DND-41 (cell line): ENCODE results near the gene BNIP2.

Experiments used
- ATAC-seq: fragments of 200-7000 bp; cut with Tn5 transposase; 3 replicates; pipeline ENCODE4 v1.9.1; 2021; ENCODE audit warnings: low read depth; ENCODE audit not compliant: insufficient read depth
- DNase-seq: peaks from one replicate; pipeline ENCODE4 v3.0.0-alpha.2; 2020
- H2AFZ ChIP-seq: 2 replicates; pipeline ENCODE4 v1.6.0; 2012; ENCODE audit warnings: low read depth, low read length
- H3K27ac ChIP-seq: 2 replicates; pipeline ENCODE4 v1.5.1; 2012; ENCODE audit warnings: low read length, inconsistent platforms
- H3K27me3 ChIP-seq: fragments of 200-600 bp; sonication (generic); 2 replicates; pipeline ENCODE4 v1.6.0; 2012; ENCODE audit warnings: low read length, mild to moderate bottlenecking, inconsistent platforms; ENCODE audit not compliant: insufficient read depth, poor library complexity
- H3K36me3 ChIP-seq: 2 replicates; pipeline ENCODE4 v1.5.1; 2012; ENCODE audit warnings: low read length, inconsistent platforms; ENCODE audit not compliant: insufficient read depth
- H3K4me1 ChIP-seq: 2 replicates; pipeline ENCODE4 v1.5.1; 2012; ENCODE audit warnings: mild to moderate bottlenecking, low read length; ENCODE audit not compliant: insufficient read depth
- H3K4me2 ChIP-seq: 2 replicates; pipeline ENCODE4 v1.6.0; 2012; ENCODE audit warnings: mild to moderate bottlenecking, moderate library complexity, low read length, inconsistent platforms; ENCODE audit not compliant: insufficient read depth
- H3K4me3 ChIP-seq, 2 experiments: fragments of 200-600 bp in 1 of 2; shearing (Covaris generic) in 1 of 2; 2 replicates each; pipeline ENCODE4 v1.5.1; 2012 to 2016; ENCODE audit warnings: inconsistent platforms in 2 of 2, low read length in 2 of 2, mild to moderate bottlenecking in 2 of 2, low read depth in 1 of 2, moderate library complexity in 1 of 2
- H3K79me2 ChIP-seq: 2 replicates; pipeline ENCODE4 v1.6.0; 2012; ENCODE audit warnings: low read length, inconsistent platforms; ENCODE audit not compliant: insufficient read depth
- H3K9ac ChIP-seq: 2 replicates; pipeline ENCODE4 v1.6.0; 2012; ENCODE audit warnings: low read depth, mild to moderate bottlenecking, inconsistent platforms, low read length, moderate library complexity
- H3K9me3 ChIP-seq: 2 replicates; pipeline ENCODE4 v1.5.1; 2012; ENCODE audit warnings: low read length, moderate library complexity, mild to moderate bottlenecking, inconsistent platforms; ENCODE audit not compliant: insufficient read depth, severe bottlenecking
- H4K20me1 ChIP-seq: 2 replicates; pipeline ENCODE4 v1.6.0; 2012; ENCODE audit warnings: low read length; ENCODE audit not compliant: insufficient read depth
- CTCF ChIP-seq: IDR thresholded peaks from 2 replicates; pipeline ENCODE4 v1.5.1; 2012; ENCODE audit warnings: borderline replicate concordance, low read length, moderate library complexity, mild to moderate bottlenecking; ENCODE audit not compliant: poor library complexity, severe bottlenecking; ENCODE audit errors: extremely low read depth
- EZH2 ChIP-seq: IDR thresholded peaks from 3 replicates; pipeline ENCODE4 v1.6.1; 2012; ENCODE audit warnings: borderline replicate concordance, low read depth, mild to moderate bottlenecking, moderate library complexity, low read length, inconsistent platforms; ENCODE audit not compliant: severe bottlenecking

BNIP2 gene

GRCh38 chr15:59688782-59689625, at the start of gene BNIP2:
TSS of gene BNIP2 (minus strand) at chr15:59689320. CDS start at chr15:59682457, 6,863 bp downstream.
- H3K4me1 ChIP-seq = peaks cover 45% of the 10 kb centered on the region
- DNase-seq (peak; percentile 98), ATAC-seq (peak; percentile 89)
- H3K79me2 ChIP-seq = peaks cover 51% of the 10 kb centered on the region
- H3K36me3 ChIP-seq = peaks cover 19% of the 10 kb centered on the region
- peak within 1 kb of the TSS; percentile 96 for H3K27ac ChIP-seq
- H3K9ac ChIP-seq = peak within 1 kb of the TSS; percentile 97
- peak within 1 kb of the TSS; percentile 98 to 99 for H3K4me3 ChIP-seq
- TF ChIP-seq EZH2 (no peak), CTCF (no peak)
- no peaks in the 10 kb centered on the region for H3K27me3 ChIP-seq
- H3K4me2 ChIP-seq = peak within 1 kb of the TSS; percentile 75
- no peaks in the 10 kb centered on the region for H3K9me3 ChIP-seq
- peak within 1 kb of the TSS; percentile 89 for H2AFZ ChIP-seq
- peaks cover 44% of the 10 kb centered on the region for H4K20me1 ChIP-seq

- no peak overlapping the region for H3K27ac ChIP-seq
- ATAC-seq = no peak
- DNase-seq = no peak
- H3K4me2 ChIP-seq = no peak overlapping the region
- no peaks in the 10 kb centered on the region for H3K4me1 ChIP-seq
- no peak overlapping the region for H2AFZ ChIP-seq
- no peaks in the 10 kb centered on the region for H3K36me3 ChIP-seq
- no peaks in the 10 kb centered on the region for H3K9me3 ChIP-seq
- H3K9ac ChIP-seq = no peak overlapping the region
- H4K20me1 ChIP-seq = no peaks in the 10 kb centered on the region
- no peak overlapping the region for H3K4me3 ChIP-seq
- TF ChIP-seq CTCF (no peak), EZH2 (no peak)
- no peaks in the 10 kb centered on the region for H3K79me2 ChIP-seq
- H3K27me3 ChIP-seq = no peaks in the 10 kb centered on the region
These were observed 49.6 kb upstream of the BNIP2 start for GRCh38 chr15:59738676-59739075.

GRCh38 chr15:59736181-59736580, 47.1 kb upstream of the BNIP2 start:
- no peak overlapping the region for H2AFZ ChIP-seq
- no peak for TF ChIP-seq CTCF
- no peak for TF ChIP-seq EZH2
- no peak overlapping the region for H3K27ac ChIP-seq
- no peaks in the 10 kb centered on the region for H3K9me3 ChIP-seq
- H3K4me1 ChIP-seq = no peaks in the 10 kb centered on the region
- H3K36me3 ChIP-seq = no peaks in the 10 kb centered on the region
- no peak overlapping the region for H3K4me3 ChIP-seq
- H3K9ac ChIP-seq = no peak overlapping the region
- H3K79me2 ChIP-seq = no peaks in the 10 kb centered on the region
- ATAC-seq (no peak), DNase-seq (no peak)
- no peaks in the 10 kb centered on the region for H4K20me1 ChIP-seq
- H3K4me2 ChIP-seq = no peak overlapping the region
- H3K27me3 ChIP-seq = no peaks in the 10 kb centered on the region
